GM18502 (cell line): ENCODE measurements around the gene C10orf71.

Source experiments
- ATAC-seq: cut with Tn5 transposase; IDR thresholded peaks from one replicate; pipeline ENCODE4 v1.9.1; 2021; ENCODE audit warnings: mild to moderate bottlenecking; ENCODE audit not compliant: unreplicated experiment, poor library complexity

Gene C10orf71

DNA sequence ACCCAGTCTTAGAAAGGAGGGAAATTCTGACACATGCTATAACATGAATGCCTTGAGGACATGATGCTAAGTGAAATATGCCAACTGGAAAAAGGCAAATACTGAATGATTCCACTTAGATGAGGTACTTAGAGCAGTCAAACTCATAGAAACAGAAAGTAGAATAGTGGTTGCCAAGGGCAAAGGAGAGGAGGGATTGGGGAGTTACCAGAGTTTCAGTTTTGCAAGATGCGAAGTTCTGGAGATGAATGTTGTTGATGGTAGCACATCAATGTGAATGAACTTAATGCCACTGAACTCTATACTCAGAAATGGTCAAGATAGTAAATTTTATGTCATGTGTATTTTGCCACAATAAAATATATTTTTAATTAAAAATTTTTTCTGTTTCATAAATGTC, 58.0 kb downstream of the C10orf71 start:
- ATAC-seq, result peak; percentile 63

DNA sequence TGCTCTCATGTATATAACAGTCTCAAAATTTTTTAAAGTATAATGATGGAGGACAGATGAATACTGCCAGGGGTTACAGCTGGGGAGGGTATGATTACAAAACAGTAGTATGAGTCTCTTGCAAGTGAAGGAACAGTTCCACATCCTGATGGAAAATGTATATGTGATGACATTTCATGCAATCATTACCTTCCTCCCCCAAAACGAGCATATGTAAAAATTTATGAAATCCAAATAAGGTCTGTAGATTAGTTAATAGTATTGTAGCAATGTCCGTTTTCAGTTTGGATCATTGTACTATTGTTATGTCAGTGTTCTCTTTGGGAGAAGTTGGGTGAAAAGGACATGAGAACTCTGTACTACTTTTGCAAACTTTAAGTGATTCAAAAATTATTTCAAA, 58.9 kb downstream of the C10orf71 start:
- ATAC-seq, result no peak

DNA sequence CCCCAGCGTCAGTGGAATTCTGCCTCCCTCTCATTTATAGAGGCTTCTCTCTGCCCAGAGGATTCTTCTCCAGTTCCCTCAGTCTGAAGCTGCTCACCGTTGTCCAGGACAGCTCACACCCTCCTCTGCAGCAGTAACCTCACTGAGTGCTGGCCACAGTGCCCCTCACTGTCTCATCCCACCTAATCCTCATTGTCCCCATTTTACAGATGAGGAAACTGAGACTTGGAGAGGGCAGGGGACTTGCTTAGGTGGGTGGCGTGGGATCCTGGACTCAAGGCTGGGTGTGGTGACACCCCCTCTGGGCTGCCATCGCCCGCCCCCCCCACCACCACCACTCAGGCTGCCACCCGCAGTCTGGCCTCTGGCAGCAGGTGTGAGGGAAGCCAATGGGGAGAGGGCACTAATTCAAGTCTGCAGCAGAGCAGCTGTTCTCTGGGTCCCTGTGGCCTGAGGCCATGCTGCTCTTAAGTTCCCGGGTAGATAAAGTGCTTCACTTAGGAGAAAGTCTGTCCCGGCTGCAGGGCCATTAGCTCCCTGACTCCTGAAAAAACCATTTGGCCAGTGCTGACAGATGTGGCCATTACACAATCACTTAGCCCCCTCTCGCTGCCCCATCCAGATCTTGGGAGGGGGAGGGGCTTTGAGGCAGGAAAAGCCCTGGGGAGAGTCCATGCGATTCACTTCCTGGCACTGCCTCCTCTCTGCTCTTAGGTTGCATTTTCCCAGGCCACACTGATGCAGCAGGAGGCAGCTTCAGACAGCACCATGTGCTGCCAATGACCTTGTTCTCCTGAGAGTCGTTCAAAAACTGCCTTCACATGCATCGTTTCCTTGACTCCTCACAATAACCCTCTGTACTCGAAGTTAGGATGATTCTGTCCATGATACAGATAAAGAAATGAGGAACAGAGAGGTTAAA, 60.6 kb downstream of the C10orf71 start:
- ATAC-seq, result no peak

DNA sequence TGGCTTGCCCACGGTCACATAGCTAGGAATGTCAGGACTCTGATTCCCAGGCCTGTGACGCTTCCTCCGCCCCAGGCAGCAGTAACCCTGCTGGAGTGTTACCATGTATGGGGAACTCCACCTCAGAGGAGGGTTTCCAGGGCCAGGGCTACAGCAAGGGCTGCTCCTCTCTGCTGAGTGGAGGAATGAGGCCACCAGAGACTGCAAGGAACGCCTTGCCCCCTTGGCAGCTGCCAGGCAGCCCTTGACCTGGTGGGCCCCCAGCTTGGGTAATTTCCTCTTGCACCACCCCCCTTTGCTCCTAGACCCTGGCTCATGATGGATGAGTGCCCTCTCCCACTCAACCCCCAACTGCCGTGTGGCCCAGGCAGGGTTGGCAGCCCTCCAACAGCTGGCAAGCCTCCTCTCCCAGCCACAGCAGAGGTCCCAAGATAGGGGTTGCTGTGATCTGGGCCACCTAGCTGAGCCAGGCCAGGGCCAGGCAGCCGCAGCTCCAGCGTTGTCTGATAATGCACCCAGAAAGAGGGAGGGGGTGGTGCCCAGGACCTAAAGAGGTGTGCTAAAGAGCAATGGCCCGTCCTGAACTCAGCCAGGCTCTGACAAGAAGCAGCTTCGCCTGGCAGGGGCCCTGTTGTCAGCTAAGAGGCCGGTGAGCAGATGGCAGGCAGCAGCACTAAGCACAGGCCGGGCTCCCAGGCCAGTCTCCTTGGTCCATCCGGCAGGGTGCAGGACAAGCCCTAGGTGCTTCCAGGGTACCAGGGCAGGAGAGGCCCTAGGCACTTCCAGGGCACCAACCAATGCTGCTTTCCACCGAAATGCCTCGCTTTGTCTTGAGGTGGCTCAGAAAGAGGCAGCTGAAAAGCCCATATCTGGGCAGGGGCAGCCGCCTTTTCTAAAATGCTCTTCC, 61.6 kb downstream of the C10orf71 start:
- ATAC-seq, result no peak

DNA sequence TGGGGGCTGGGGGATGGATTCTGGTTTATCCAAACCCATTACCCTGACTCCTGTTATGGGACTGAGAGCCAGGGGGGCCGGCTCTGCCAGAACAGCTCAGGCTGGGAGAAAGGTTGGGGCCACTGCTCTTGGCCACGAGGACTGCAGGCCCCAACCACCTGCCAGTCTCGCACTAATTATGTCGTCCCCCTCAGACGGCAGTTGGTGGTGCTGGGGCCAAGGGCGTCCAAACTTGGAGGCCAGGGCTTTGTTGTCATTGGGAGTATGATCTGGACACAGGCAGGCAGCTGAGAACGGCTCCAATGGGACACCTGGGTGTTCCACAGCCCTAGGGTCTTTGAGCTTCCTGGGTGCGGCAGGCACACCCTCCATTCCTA, 62.2 kb downstream of the C10orf71 start:
- ATAC-seq, result no peak

DNA sequence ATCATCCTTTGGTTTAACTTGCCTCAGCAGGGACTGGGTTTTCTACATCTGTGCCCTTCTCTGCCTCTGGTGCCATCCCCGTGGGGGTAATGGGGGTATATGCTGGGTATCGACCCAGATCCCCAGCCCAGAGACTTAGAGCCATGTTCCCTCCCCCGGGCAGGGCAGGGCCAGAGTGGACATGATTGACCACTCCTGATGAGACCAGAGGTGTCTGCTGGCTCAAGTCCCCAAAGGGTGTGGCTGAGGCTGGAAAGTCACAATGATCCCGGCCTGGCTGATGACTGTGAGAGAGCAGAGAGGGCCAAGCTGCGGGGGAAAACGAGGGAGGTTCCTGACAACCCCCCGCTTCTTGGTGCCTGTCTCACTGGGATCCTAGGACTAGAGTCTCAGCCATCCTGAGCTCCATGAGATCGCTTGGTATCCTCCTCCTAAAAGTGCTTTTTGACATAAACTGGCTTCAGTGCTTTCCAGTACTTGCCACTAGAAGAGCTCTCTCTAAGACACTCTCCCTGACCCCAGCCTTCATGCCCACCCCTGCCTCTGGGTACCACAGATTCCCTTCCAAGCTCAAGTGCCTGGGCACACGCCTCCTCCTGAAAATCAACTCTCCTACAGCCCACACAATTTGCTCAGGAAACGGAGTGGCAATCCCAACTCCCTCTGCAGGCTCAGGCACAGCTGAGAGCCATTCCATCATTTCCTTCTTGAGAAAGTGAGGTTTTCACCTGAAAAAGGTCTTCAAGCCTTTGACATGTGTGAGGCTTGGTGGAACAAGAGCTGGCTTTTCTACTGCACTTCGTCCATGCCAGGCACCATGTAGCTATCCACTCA, 63.0 kb downstream of the C10orf71 start:
- ATAC-seq, result no peak

DNA sequence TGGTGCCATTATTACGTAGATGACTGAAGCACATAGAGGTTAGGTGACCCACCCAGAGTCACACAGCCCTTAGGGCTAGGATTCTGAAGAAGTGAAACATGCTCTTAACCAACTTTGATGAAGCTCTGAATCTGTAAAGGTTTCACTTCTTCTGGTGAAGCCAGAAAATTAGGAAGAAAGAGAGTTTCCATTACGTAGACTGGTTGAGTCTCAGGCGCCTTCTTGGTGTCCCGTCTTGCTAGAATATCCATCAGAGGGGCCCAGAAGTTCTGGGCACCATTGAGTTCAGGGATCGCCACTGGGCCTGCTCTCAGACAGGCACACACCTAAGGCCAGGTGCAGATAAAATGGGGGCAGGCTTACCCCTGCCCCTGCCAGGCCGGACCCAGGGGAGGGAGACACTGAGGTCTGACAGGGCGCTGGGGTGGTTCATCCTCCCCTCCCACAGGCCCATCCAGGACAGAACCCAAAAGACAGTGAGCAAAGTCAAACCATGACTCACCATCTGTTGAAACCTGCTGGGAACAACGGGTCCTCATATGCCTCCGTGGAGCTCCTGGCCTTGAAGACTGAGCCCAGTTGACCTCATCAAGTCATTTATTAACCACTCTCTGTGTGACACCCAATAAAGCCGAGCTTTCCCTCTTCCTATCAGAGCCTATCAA, 63.8 kb downstream of the C10orf71 start:
- ATAC-seq, result peak; percentile 91

DNA sequence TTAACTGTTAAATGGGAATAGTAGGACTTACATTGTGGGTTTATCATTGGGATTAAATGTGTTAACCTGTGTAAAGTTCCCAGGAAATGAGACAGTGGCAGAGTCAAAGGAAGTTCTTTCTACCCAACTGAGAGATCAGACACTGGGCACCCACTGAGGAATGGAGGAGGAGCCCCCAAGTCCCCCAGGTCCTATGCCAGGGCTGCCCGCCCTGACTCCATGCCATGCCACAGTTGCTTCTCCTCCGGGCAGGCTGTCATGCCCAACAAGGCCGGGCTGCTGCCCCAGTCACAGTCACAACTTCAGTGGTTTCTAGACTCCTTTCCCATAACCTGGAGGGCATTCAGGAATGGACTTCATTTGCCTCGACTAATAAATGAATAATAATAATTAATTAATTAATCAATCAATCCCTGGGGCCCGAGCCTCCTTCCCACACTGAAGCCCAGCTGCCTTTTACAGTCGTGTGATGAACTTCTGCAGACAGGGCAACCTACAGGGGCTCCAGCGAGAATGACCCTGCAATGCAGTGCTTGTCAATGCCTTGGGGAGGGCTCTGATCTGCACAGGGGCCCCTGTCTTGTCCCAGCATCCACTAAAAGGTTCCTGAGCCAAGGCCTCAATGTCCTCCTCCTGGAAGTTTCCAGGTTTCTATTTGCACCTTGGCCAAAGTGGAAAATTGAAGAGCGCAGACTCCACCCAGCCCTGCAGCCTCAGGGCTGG, 64.5 kb downstream of the C10orf71 start:
- no peak for ATAC-seq

DNA sequence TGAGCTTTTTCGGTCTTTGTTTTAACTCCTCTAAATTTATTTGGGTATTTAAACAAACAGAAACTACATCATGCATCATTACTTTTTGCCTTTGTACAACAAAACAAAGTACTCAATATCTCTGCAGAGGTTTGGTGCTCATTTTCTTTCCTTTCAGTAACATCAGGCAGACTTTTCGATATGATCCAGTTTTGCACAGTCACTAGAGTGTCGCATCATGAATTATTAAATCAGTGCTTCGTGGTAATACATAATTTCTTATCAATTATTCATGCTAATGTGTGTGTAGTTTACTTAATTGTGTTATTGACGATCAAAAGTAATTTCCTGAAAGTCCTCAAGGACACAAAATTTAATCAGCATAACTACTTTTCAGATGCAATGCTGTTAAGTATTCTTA, 65.1 kb downstream of the C10orf71 start:
- no peak for ATAC-seq

DNA sequence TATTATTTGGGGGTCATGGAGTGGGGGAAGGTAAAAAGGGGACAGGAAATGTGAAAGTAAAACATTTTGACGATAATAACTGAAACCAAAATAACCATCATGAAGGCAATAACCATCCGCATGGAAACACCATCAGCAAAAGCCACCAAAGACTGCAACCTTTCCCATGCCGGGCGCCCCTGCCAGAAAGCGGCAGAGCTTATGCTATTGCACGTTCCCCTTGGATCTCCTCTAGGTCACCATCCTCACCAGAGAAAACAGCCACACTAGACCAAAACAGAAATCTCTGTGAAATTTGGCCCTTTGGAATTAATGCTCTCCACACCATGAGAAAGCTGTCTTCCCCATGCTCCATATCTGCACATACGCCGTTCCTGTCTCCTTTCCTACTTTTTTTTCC, 65.8 kb downstream of the C10orf71 start:
- ATAC-seq, result no peak

DNA sequence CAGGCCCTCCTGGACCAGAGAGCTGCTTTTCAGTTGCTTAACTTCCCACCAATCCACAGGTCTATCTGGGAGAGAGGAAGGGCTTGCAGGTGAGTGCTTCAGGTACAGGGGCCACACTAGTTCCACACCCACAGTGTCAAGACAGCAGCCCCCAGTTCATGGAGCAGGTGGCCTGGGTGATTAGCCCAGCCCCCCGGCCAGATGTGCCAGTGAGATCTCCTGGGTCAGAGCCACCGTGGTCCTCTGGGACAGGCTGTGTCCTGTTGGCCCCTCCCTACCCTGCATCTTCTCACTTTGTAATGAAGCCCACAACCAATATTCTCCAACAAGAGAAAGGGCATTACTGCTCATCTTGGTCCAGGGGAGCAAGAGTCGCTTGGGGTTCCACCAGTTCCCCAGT, 66.3 kb downstream of the C10orf71 start:
- ATAC-seq, result no peak

DNA sequence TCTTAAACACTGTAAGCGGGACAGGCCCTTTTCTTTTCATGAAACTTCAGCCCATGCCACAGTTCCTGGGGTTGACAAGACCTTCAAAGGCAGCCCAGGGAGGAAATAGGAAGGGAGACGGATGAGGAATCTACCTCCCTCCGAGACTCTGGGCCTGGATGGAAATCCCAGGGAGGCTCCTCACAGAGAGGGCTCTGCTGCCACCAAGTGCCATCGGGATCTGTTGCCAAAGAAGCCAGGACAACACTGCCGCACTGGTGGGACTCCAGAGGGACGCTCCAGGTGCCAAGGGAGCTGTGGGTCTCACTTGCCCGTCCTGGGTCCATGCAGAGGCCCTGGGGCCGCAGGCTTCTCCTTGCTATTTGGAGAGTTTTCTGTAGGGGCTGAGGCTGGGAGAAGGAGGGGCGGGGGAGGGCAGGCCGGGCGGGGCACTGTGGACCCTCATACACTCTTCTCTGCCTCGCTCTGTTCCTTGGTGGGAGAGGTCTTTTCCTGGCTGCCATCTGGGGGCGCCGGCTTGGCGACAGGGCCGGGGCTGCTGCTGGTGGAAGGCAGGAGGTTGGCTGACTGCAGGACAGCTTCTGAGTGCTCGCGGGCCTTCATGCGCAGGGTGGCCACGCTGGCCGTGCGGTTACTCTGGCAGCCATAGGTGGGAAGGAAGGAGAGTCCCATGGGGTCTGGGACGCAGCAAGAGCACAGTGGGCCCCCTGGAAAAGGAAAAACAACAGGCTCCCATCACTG, 66.9 kb downstream of the C10orf71 start:
- ATAC-seq, result no peak

DNA sequence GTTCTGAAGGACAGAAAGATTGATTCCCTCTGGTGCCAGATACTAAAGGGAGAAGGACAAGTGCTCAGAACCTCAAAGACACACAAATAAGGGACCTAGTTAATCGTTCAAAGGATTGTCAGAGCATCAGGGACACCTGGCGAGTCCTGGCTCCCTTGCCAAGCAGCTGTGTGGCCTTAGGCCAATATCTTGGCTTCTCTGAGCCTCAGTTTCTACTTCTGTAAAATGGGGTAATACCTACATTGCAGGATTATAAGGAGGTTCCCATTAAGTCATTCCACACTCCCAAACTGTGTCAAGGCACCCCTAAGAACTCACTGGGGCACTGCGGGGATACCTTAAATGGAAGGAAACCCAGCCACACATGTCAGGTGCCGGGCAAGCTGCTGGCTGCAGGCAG, 67.5 kb downstream of the C10orf71 start:
- ATAC-seq, result no peak

DNA sequence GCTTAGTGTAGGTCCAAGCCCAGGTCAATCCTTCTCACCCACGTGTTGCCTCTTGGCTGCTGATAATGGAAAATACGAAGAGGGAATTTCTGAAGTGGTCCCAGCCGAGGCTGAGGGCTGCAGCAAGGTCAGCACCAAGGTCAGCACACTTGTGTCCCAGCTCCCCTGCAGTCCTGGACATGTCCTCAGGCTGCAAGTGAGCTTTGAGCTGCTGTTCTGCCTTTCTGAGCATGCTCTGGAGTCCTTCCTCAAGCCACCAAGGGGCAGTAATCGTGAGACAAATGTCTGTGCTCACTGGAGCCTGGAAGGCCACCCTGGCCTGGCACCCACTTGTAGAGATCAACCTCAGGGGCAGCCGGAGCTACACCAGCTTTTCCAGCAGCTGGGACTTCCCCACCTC, 68.6 kb downstream of the C10orf71 start:
- ATAC-seq, result no peak

DNA sequence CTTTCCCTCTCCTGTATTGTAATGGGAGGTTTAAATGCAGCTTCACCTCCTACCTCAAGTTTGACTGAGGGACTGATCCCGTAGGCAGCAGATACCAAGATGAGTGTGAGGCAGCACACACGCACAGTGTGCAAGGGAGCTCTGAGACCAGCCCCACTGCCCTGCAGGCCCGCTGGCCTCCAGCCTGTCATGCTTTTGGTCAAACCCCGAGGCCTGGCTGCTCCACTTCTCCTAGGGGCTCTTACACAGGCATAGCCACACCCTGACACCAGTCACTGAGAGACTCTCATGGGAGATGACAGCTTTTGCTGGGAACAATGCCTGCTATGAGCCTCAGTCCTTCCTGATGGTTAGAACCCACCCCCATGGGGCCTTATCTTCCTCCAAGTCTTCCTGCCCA, 69.3 kb downstream of the C10orf71 start:
- no peak for ATAC-seq

DNA sequence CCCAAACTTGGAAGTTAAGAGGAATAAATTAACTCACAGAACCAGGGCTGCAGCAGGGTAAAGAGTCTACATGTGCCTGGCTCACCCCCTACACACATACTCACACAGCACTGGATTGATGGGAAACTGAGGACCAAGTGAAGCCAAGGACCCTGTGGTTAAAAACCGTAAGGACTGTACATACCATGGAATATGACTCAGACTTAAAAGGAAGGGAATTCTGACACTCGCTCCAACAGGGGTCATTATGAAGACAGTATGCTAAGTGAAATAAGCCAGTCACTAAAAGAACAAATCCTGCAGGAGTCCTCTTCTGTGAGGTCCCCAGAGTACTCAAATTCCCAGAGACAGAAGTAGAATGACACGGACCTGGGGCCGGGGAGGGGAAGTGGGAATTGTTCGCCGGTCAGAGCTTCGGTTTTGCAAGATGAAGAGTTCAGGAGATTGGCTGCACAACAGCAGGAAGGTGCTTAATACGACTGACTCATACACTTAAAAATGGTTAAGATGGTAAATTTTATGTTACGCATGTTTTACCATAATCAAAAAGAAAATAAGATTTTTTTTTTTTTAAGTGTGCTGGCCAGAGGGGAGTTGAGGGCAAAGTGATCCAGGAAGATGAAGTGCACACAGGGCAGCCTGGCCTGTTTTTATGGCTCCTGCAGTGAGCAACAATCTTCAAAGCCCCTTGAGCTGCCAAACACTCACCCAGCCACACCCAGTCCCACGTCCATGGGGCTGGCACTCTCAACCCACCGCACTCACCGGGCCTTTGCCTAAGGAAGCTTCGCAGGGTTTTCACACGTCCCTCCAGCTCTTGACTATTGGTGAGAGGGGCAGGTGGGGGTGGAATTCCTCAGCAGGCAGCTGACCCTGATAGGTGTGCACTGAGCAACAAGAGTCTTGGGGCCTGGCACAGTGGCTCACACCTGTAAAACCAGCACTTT, 70.5 kb downstream of the C10orf71 start:
- no peak for ATAC-seq

DNA sequence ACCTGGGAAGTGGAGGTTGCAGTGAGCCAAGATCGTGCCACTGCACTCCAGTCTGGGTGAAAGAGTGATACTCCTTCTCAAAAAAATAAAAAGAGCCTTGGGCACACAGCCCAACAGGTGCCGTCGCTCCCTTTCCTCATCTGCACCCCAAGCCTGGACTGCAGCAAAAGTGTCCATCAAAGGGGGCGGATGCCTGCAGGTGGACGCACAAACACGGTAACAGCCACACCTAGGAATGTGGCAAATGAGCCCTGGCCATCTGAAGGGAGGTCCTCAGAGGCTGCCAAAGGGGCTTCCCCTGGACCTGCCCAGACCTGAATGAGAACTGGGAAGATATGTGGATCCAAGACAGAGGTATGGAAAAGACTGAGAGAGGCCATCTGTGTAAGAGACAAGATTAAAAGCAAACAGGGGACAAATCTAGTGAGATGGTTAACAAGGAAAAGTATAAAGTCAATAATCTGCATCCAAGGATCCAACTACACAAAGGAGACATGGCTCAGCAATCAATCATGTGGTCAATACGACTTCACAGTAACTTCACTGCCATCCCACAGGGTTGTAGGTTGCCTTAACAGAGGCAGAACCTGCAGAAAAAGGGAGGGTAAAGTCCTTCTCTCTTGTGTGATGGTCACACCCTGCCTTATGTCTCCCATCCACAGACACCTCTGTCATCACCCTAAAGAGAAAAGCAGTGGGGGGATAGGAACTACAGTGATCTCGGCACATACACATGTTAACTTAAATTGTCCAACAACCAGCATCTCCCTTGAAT, 71.5 kb downstream of the C10orf71 start:
- no peak for ATAC-seq
